Keratinocyte (primary cell): ENCODE data around the gene ATXN2. TPM values are rescaled to one million over a fixed set of nuclear protein-coding genes. Genes with fewer than 3 reads are reported as not detected.
"Not testable (repeated sequence)": the region's sequence is repeated elsewhere in the genome, so short reads cannot be mapped to it uniquely, and the experiment has no call there.

ENCODE experiments used
- DNase-seq: peaks from one replicate; pipeline ENCODE4 v3.0.0-alpha.2; 2011; ENCODE audit warnings: low read depth, missing footprints, low spot score
- FAIRE-seq: peaks from 2 replicates; lab custom pipeline; 2011; peaks lifted over from hg19 to GRCh38; lab: Jason Lieb, UNC
- H2AFZ ChIP-seq: 2 replicates; pipeline ENCODE4 v1.6.0; 2012; ENCODE audit warnings: low read length, control low read depth, inconsistent platforms; ENCODE audit not compliant: control insufficient read depth
- H3K27ac ChIP-seq: 2 replicates; pipeline ENCODE4 v1.5.1; 2011; ENCODE audit warnings: low read length; ENCODE audit not compliant: control insufficient read depth, insufficient read depth
- H3K27me3 ChIP-seq: 3 replicates; pipeline ENCODE4 v1.6.0; 2011; ENCODE audit warnings: low read length; ENCODE audit not compliant: control insufficient read depth, insufficient read depth; ENCODE audit errors: extremely low read depth
- H3K36me3 ChIP-seq, 2 experiments: 2 replicates in 1 of 2; 3 replicates in 1 of 2; pipeline ENCODE4 v1.5.1; 2011; ENCODE audit warnings: low read length in 2 of 2, mild to moderate bottlenecking in 1 of 2; ENCODE audit not compliant: control insufficient read depth in 2 of 2, insufficient read depth in 2 of 2; ENCODE audit errors: extremely low read depth in 1 of 2
- H3K4me1 ChIP-seq: 3 replicates; pipeline ENCODE4 v1.5.1; 2011; ENCODE audit warnings: low read length; ENCODE audit not compliant: control insufficient read depth, insufficient read depth; ENCODE audit errors: extremely low read depth
- H3K4me2 ChIP-seq: 3 replicates; pipeline ENCODE4 v1.6.0; 2011; ENCODE audit warnings: low read depth, low read length; ENCODE audit not compliant: control insufficient read depth, insufficient read depth; ENCODE audit errors: extremely low read depth
- H3K4me3 ChIP-seq, 3 experiments: fragments of 200-600 bp in 1 of 3; sonication (generic) in 1 of 3; 2 replicates in 2 of 3; 3 replicates in 1 of 3; pipeline ENCODE4 v1.5.1; 2011 to 2016; ENCODE audit warnings: low read length in 3 of 3, mild to moderate bottlenecking in 3 of 3, control low read depth in 2 of 3, inconsistent platforms in 1 of 3, low read depth in 1 of 3, mixed read lengths in 1 of 3, mixed run types in 1 of 3, moderate library complexity in 1 of 3; ENCODE audit not compliant: control insufficient read depth in 2 of 3, insufficient read depth in 2 of 3; ENCODE audit errors: extremely low read depth in 1 of 3
- H3K79me2 ChIP-seq: 2 replicates; pipeline ENCODE4 v1.6.0; 2012; ENCODE audit warnings: low read length; ENCODE audit not compliant: control insufficient read depth, insufficient read depth
- H3K9ac ChIP-seq: 3 replicates; pipeline ENCODE4 v1.6.0; 2011; ENCODE audit warnings: low read length; ENCODE audit not compliant: control insufficient read depth, insufficient read depth; ENCODE audit errors: extremely low read depth
- H3K9me1 ChIP-seq: 3 replicates; pipeline ENCODE4 v1.6.0; 2011; ENCODE audit warnings: low read length; ENCODE audit not compliant: control insufficient read depth, insufficient read depth; ENCODE audit errors: extremely low read depth
- H3K9me3 ChIP-seq: 2 replicates; pipeline ENCODE4 v1.5.1; 2012; ENCODE audit warnings: low read depth, low read length; ENCODE audit not compliant: control insufficient read depth
- H4K20me1 ChIP-seq: 3 replicates; pipeline ENCODE4 v1.6.0; 2011; ENCODE audit warnings: low read length; ENCODE audit not compliant: control insufficient read depth, insufficient read depth; ENCODE audit errors: extremely low read depth
- CTCF ChIP-seq, 3 experiments: IDR thresholded peaks in 1 of 3; conservative IDR thresholded peaks in 1 of 3; optimal IDR thresholded peaks in 1 of 3; 2 replicates in 2 of 3; 3 replicates in 1 of 3; pipeline versions ENCODE3 to v1.5.1; 2011; ENCODE audit warnings: low read length in 3 of 3, mild to moderate bottlenecking in 3 of 3, moderate library complexity in 2 of 3, control low read depth in 1 of 3, inconsistent platforms in 1 of 3; ENCODE audit not compliant: insufficient read depth in 2 of 3; ENCODE audit errors: extremely low read depth in 1 of 3
- EZH2 ChIP-seq: IDR thresholded peaks from one replicate; pipeline ENCODE4 v1.6.1; 2012; ENCODE audit warnings: inconsistent platforms, mild to moderate bottlenecking, low read length, moderate library complexity
- dilution Hi-C: fragments of 300-500 bp; cut with MboI; formaldehyde crosslinking; loops from one replicate; pipeline ENCODE4 v1.7.0; 2020; ENCODE audit warnings: low sequenced_read_pairs; ENCODE audit not compliant: extremely low pct_ligation_motif_present
- polyA plus RNA-seq, 5 experiments: library from polyadenylated mRNA; depleted of rRNA in 3 of 5; stranded (reverse) in 3 of 5; stranded (forward) in 1 of 5; unstranded in 1 of 5; fragments of >200 nt; gene quantifications; 1 replicate in 1 of 5; 2 replicates in 3 of 5; 3 replicates in 1 of 5; pipeline versions ENCODE4 v1.2.1 to v1.2.3, GENCODE V29; 2011 to 2012; ENCODE audit warnings: missing spikeins in 2 of 5, low read depth in 1 of 5, low replicate concordance in 1 of 5

ATXN2 gene
- polyA plus RNA-seq, 1 donor (not counting 4 experiments of a cell fraction or from before 2014, with no cell fraction given), result 19.6 TPM

GRCh38 chr12:111405149-111405858 is 193.8 kb downstream of the ATXN2 start:
- H3K4me3 ChIP-seq, result peak overlapping the region; percentile 50 to 88 (median 50)
- peaks cover 41% of the 10 kb centered on the region for H3K79me2 ChIP-seq
- no peak for FAIRE-seq
- H3K4me1 ChIP-seq, result peaks cover 38% of the 10 kb centered on the region
- no peaks in the 10 kb centered on the region for H3K9me1 ChIP-seq
- no peak for TF ChIP-seq EZH2
- TF ChIP-seq CTCF (optimal IDR thresholded peaks at IDR 0.05 in 1 of 3, IDR thresholded peaks at IDR 0.05 in 1 of 3, conservative IDR thresholded peaks at IDR 0.05 in 1 of 3; ENCODE audit: extremely low read depth in 1 of 3, insufficient read depth in 2 of 3, low read length in 3 of 3), result peak; percentile 17 to 49 (median 35)
- no peak overlapping the region for H3K27ac ChIP-seq
- peaks cover 0 to 8% of the 10 kb centered on the region in 2 experiments for H3K36me3 ChIP-seq
- H3K4me2 ChIP-seq, result peak overlapping the region; percentile 40
- H3K9me3 ChIP-seq, result no peaks in the 10 kb centered on the region
- DNase-seq, result peak; percentile 79
- dilution Hi-C loops, result no loop called here
- peak overlapping the region; percentile 11 for H2AFZ ChIP-seq
- H4K20me1 ChIP-seq, result peaks cover 5% of the 10 kb centered on the region
- H3K9ac ChIP-seq, result peak overlapping the region; percentile 3
- no peaks in the 10 kb centered on the region for H3K27me3 ChIP-seq

GRCh38 chr12:111404362-111405148 is 194.6 kb downstream of the ATXN2 start:
- no peaks in the 10 kb centered on the region for H3K27me3 ChIP-seq
- TF ChIP-seq CTCF (optimal IDR thresholded peaks at IDR 0.05 in 1 of 3, IDR thresholded peaks at IDR 0.05 in 1 of 3, conservative IDR thresholded peaks at IDR 0.05 in 1 of 3; ENCODE audit: extremely low read depth in 1 of 3, insufficient read depth in 2 of 3, low read length in 3 of 3), result no peak
- TF ChIP-seq EZH2, result no peak
- H3K27ac ChIP-seq, result no peak overlapping the region
- H3K9me1 ChIP-seq, result no peaks in the 10 kb centered on the region
- H2AFZ ChIP-seq, result no peak overlapping the region
- peaks cover 0 to 5% of the 10 kb centered on the region in 2 experiments for H3K36me3 ChIP-seq
- no peak overlapping the region for H3K4me3 ChIP-seq
- DNase-seq (no peak), FAIRE-seq (no peak)
- H4K20me1 ChIP-seq, result peaks cover 5% of the 10 kb centered on the region
- no peak overlapping the region for H3K9ac ChIP-seq
- dilution Hi-C loops, result no loop called here
- peaks cover 31% of the 10 kb centered on the region for H3K4me1 ChIP-seq
- no peaks in the 10 kb centered on the region for H3K9me3 ChIP-seq
- H3K4me2 ChIP-seq, result peak overlapping the region; percentile 40
- peaks cover 33% of the 10 kb centered on the region for H3K79me2 ChIP-seq

- DNase-seq, H3K9ac ChIP-seq, H3K9me3 ChIP-seq, H4K20me1 ChIP-seq, H3K27me3 ChIP-seq, H2AFZ ChIP-seq, H3K36me3 ChIP-seq, FAIRE-seq, H3K4me2 ChIP-seq, H3K27ac ChIP-seq, H3K4me3 ChIP-seq, H3K9me1 ChIP-seq, dilution Hi-C loops: not testable (repeated sequence)
- peaks cover 19% of the 10 kb centered on the region for H3K4me1 ChIP-seq
- H3K79me2 ChIP-seq, result peaks cover 13% of the 10 kb centered on the region
These were observed 196.7 kb downstream of the ATXN2 start for GRCh38 chr12:111402490-111402824.
